ENCODE results near the gene USP46. TPM values are rescaled to one million over a fixed set of nuclear protein-coding genes. Genes with fewer than 3 reads are reported as not detected.

The USP46 gene
- total RNA-seq, 2 experiments from 2014 or later: 2.8 TPM

GRCh38 chr4:52628974-52629373, 30.1 kb downstream of the USP46 start:
- H3K4me1 Mint-ChIP-seq (ENCODE audit: low read depth): peaks cover 3% of the 10 kb centered on the region
- CTCF ChIA-PET: no interaction called here
- no peak overlapping the region for H3K27ac Mint-ChIP-seq
- ATAC-seq (no peak), DNase-seq (no peak)
- intact Hi-C loops (cut with micrococcal nuclease): no loop called here
- no peaks in the 10 kb centered on the region for H3K36me3 Mint-ChIP-seq (ENCODE audit: low read depth)
- H3K4me3 Mint-ChIP-seq: no peak overlapping the region
- TF ChIP-seq CTCF (IDR thresholded peaks at IDR 0.05): no peak
- H3K9me3 Mint-ChIP-seq: no peaks in the 10 kb centered on the region
- POLR2A ChIA-PET: no interaction called here
- no peaks in the 10 kb centered on the region for H3K27me3 Mint-ChIP-seq

GRCh38 chr4:52628543-52628942, 30.6 kb downstream of the USP46 start:
- intact Hi-C loops (cut with micrococcal nuclease): no loop called here
- peaks cover 3% of the 10 kb centered on the region for H3K4me1 Mint-ChIP-seq (ENCODE audit: low read depth)
- H3K9me3 Mint-ChIP-seq: no peaks in the 10 kb centered on the region
- no peak overlapping the region for H3K27ac Mint-ChIP-seq
- TF ChIP-seq CTCF (IDR thresholded peaks at IDR 0.05): no peak
- DNase-seq: no peak
- ChIA-PET POLR2A (no interaction called here), CTCF (no interaction called here)
- ATAC-seq: no peak
- no peaks in the 10 kb centered on the region for H3K36me3 Mint-ChIP-seq (ENCODE audit: low read depth)
- H3K27me3 Mint-ChIP-seq: no peaks in the 10 kb centered on the region
- H3K4me3 Mint-ChIP-seq: no peak overlapping the region

- no peak overlapping the region for H3K27ac Mint-ChIP-seq
- TF ChIP-seq CTCF (IDR thresholded peaks at IDR 0.05): no peak
- no peak overlapping the region for H3K4me3 Mint-ChIP-seq
- peaks cover under 1% of the 10 kb centered on the region for H3K4me1 Mint-ChIP-seq (ENCODE audit: low read depth)
- intact Hi-C loops (cut with micrococcal nuclease): no loop called here
- H3K9me3 Mint-ChIP-seq: no peaks in the 10 kb centered on the region
- H3K36me3 Mint-ChIP-seq (ENCODE audit: low read depth): no peaks in the 10 kb centered on the region
- ChIA-PET CTCF (no interaction called here), POLR2A (no interaction called here)
- no peaks in the 10 kb centered on the region for H3K27me3 Mint-ChIP-seq
- DNase-seq (no peak), ATAC-seq (no peak)
These were observed 31.2 kb downstream of the USP46 start for GRCh38 chr4:52627876-52628275.

- ChIA-PET CTCF (interaction anchor here (1.4 kb wide), 1 partner anchor 10 kb away, joined by 4 read pairs; no protein-coding TSS in a partner anchor), POLR2A (no interaction called here)
- H3K27me3 Mint-ChIP-seq: no peaks in the 10 kb centered on the region
- H3K36me3 Mint-ChIP-seq (ENCODE audit: low read depth): no peaks in the 10 kb centered on the region
- H3K27ac Mint-ChIP-seq: no peak overlapping the region
- H3K4me3 Mint-ChIP-seq: no peak overlapping the region
- DNase-seq (no peak), ATAC-seq (no peak)
- intact Hi-C loops (cut with micrococcal nuclease): no loop called here
- no peaks in the 10 kb centered on the region for H3K4me1 Mint-ChIP-seq (ENCODE audit: low read depth)
- no peak for TF ChIP-seq CTCF (IDR thresholded peaks at IDR 0.05)
- H3K9me3 Mint-ChIP-seq: no peaks in the 10 kb centered on the region
These were observed 33.9 kb downstream of the USP46 start for GRCh38 chr4:52625216-52625615.

GRCh38 chr4:52622564-52622963, 36.5 kb downstream of the USP46 start:
- CTCF ChIA-PET: no interaction called here

More at GRCh38 chr4:52622564-52622963, 36.5 kb downstream of the USP46 start:
- no peak for TF ChIP-seq CTCF (IDR thresholded peaks at IDR 0.05)
- no peak for DNase-seq
- H3K4me1 Mint-ChIP-seq (ENCODE audit: low read depth): peaks cover 5% of the 10 kb centered on the region
- H3K27ac Mint-ChIP-seq: no peak overlapping the region
- no peaks in the 10 kb centered on the region for H3K36me3 Mint-ChIP-seq (ENCODE audit: low read depth)
- ATAC-seq: no peak
- no peaks in the 10 kb centered on the region for H3K27me3 Mint-ChIP-seq
- H3K9me3 Mint-ChIP-seq: no peaks in the 10 kb centered on the region
- H3K4me3 Mint-ChIP-seq: no peak overlapping the region
- POLR2A ChIA-PET: no interaction called here
- intact Hi-C loops (cut with micrococcal nuclease): no loop called here

Data from activated CD8-positive, alpha-beta T cell treated with anti-CD3 and anti-CD28 coated beads for 36 hours (primary cell).